HEK293 (cell line): ENCODE measurements around the gene FHIT.

Experiments used
- YY1 ChIP-seq: fragments of 450-650 bp; formaldehyde crosslinking; IDR thresholded peaks from 2 replicates; pipeline ENCODE4 v1.5.1; 2018; ENCODE audit warnings: missing biosample characterization, missing genetic modification characterization
- ZBTB7A ChIP-seq: fragments of 450-650 bp; formaldehyde crosslinking; IDR thresholded peaks from 2 replicates; pipeline ENCODE4 v1.5.1; 2016; ENCODE audit warnings: low read depth, missing biosample characterization, missing genetic modification characterization
- TF ChIP-seq, protein P1 (sequence below): fragments of 450-650 bp; formaldehyde crosslinking; IDR thresholded peaks from 2 replicates; pipeline ENCODE4 v1.5.1; 2017; ENCODE audit warnings: missing biosample characterization, missing genetic modification characterization
- TF ChIP-seq, protein P2 (sequence below): fragments of 450-650 bp; formaldehyde crosslinking; IDR thresholded peaks from 2 replicates; pipeline ENCODE4 v1.5.1; 2016; ENCODE audit warnings: missing biosample characterization, missing genetic modification characterization

DNA sequence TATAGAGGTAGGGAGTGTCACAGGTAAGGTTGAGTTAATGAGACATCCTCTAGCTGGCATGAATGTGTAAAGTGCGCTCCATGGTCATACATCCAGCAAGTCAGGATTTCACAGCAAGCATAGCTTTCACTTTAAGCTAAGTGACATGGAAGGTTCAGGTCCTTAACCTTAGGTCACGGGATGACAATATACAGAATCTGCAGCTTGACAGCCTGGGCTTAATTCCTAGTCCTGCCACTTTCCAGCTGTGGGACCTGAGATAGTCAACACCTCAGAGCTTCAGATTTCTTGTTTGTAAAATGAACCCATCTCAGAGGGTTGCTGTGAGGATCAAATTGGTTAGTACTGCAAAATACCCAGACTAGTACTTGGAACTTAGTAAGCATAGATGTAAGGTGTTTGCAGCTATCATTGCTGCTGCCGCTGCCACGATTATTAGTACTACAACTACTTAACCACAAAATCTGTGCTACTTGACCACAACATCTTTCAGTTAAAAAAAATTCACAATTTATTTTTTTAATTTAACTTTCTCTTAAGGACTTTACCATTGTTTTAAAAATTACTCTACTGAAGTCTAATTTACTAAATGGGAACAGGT, 1311.3 kb downstream of the FHIT start:
- TF ChIP-seq, protein P1, sequence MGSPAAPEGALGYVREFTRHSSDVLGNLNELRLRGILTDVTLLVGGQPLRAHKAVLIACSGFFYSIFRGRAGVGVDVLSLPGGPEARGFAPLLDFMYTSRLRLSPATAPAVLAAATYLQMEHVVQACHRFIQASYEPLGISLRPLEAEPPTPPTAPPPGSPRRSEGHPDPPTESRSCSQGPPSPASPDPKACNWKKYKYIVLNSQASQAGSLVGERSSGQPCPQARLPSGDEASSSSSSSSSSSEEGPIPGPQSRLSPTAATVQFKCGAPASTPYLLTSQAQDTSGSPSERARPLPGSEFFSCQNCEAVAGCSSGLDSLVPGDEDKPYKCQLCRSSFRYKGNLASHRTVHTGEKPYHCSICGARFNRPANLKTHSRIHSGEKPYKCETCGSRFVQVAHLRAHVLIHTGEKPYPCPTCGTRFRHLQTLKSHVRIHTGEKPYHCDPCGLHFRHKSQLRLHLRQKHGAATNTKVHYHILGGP (tag by site-specific recombination), result no peak
- TF ChIP-seq YY1 (tag by site-specific recombination) (no peak), ZBTB7A (tag by site-specific recombination) (no peak)
- TF ChIP-seq, protein P2, sequence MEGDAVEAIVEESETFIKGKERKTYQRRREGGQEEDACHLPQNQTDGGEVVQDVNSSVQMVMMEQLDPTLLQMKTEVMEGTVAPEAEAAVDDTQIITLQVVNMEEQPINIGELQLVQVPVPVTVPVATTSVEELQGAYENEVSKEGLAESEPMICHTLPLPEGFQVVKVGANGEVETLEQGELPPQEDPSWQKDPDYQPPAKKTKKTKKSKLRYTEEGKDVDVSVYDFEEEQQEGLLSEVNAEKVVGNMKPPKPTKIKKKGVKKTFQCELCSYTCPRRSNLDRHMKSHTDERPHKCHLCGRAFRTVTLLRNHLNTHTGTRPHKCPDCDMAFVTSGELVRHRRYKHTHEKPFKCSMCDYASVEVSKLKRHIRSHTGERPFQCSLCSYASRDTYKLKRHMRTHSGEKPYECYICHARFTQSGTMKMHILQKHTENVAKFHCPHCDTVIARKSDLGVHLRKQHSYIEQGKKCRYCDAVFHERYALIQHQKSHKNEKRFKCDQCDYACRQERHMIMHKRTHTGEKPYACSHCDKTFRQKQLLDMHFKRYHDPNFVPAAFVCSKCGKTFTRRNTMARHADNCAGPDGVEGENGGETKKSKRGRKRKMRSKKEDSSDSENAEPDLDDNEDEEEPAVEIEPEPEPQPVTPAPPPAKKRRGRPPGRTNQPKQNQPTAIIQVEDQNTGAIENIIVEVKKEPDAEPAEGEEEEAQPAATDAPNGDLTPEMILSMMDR (tag by site-specific recombination), result no peak
